ENCODE results near the gene CD9.
"Not testable (repeated sequence)": the region's sequence is repeated elsewhere in the genome, so short reads cannot be mapped to it uniquely, and the experiment has no call there.

The CD9 gene, protein sequence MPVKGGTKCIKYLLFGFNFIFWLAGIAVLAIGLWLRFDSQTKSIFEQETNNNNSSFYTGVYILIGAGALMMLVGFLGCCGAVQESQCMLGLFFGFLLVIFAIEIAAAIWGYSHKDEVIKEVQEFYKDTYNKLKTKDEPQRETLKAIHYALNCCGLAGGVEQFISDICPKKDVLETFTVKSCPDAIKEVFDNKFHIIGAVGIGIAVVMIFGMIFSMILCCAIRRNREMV

DNA sequence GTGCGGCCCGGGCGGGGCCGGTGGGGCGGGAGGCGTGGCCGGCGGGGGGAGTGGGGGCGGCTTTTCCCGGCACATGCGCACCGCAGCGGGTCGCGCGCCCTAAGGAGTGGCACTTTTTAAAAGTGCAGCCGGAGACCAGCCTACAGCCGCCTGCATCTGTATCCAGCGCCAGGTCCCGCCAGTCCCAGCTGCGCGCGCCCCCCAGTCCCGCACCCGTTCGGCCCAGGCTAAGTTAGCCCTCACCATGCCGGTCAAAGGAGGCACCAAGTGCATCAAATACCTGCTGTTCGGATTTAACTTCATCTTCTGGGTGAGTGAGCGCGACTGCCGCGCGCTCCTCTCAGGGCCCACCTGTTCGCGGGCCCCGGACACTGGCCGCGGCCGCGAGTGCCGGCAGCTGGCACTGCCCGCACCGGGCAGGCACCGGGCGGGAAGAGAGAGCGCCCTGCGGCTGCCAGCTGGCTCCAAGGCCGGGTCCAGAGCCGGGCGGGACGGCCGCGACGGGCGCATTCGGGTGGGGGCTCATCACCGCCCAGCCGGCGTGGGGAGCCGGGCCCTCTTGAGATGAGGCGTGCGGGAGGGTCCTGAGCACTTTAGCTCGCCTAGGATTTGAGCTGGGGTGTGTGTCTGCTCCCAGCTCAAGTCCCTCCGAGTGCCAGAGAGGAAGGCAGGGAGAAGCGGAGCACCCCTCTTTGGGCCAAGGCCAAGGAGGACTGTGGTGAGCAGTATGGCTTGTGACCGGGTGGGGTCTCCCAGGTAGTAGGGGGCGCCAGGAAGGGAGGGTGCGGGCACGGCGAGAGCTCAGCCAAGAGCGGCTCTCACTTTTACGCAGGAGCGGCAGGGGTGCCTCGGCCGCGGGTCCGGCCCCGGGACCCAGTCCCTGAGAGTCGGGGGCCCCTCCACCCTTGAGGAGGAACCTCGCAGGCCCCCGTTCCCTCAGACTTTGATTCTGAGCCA, at the start of gene CD9:
Gene CD9 (plus strand): TSS at position 145 of the 957 bp plus-strand sequence. CDS start 100 bp downstream, at position 245.
- DNase-seq: no peak

DNA sequence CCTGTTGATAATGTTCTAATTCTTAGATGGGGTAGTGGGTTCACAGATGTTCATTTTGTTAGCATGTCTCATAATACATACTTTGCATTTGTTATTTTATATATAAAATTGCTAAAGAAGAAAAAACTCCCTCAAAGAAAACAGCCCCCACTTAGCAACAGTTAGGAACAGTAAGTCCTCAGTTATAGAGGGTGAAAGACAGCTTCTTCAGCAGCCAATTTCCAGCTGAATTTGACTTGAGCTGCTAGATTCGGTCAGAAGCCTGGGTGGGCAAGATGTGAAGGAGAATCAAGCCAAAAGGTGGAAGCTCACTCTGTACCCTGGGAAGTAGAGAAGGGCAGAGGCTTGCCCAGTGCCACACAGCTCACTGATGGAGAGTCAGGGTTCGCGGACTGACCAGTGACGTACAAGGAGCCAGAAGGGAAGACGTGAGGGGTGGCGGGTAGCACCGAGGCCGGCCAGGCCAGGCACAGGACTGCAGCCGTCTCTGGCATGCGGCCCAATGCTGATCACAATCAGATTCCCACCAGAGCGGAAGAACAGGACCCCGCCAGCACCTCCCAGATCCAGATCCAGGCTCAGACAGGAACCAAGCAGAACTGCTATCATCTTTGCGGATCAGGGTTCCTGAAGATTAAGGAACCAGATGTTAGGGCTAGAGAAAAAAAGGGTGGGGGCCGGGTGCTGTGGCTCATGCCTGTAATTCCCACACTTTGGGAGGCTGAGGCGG, 45.3 kb upstream of the CD9 start:
- no peak for DNase-seq

DNA sequence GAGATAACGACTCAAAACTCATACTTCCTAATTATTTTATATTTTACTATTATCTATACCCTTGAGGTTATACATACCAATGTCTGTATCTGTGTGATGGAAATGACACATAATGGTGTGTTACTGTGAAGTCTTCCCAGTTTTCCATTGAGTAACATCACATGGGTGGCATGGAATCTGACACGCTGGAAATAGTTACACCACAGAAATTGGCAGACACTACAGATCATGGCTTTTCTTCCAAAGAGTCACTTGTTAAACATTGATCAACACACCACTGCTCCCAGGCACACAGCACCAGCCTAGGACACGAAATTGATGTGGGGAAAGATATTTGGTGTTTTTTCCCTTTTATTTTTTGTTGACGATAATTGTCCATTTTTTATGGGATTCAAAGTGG, 42.7 kb upstream of the CD9 start:
- no peak for DNase-seq

DNA sequence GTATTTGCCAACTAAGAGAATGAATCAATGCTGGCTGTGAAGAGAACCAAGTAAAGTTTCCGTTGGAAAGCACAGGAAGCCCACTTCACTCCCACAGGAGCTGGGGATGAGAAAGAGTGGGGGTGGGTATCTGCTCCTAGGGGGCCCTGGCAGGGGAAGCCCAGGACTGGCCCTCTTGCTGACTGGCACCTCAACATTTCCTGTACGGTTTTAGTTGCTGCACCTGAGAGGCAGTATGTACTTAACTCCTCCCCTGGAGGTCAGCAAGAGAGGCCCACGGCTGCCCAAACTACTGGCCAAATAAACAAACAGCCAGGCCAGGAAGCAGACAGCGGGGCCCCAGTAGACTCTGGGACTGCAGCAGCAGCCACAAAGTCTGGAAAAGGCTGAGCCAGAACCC, 41.9 kb upstream of the CD9 start:
- DNase-seq: no peak

DNA sequence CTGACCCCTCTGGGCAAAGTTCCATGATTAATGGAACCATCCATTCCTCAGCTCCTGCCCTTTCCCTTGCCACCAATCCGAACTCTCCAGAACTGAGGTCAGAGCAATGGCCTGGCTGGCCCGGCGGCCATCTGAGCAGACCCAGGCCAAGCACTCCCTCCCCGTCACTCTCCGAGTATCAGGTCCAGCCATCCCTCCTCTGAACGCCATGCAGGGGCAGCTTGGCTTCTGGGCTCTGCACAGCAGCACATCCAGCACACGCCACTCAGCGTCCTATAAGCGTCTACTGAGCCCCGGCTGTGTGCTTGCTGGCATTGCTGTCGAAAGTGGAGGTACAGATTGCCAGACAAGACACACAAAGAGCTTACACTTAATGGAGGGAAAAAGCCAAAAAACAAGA, 41.5 kb upstream of the CD9 start:
- DNase-seq: no peak

DNA sequence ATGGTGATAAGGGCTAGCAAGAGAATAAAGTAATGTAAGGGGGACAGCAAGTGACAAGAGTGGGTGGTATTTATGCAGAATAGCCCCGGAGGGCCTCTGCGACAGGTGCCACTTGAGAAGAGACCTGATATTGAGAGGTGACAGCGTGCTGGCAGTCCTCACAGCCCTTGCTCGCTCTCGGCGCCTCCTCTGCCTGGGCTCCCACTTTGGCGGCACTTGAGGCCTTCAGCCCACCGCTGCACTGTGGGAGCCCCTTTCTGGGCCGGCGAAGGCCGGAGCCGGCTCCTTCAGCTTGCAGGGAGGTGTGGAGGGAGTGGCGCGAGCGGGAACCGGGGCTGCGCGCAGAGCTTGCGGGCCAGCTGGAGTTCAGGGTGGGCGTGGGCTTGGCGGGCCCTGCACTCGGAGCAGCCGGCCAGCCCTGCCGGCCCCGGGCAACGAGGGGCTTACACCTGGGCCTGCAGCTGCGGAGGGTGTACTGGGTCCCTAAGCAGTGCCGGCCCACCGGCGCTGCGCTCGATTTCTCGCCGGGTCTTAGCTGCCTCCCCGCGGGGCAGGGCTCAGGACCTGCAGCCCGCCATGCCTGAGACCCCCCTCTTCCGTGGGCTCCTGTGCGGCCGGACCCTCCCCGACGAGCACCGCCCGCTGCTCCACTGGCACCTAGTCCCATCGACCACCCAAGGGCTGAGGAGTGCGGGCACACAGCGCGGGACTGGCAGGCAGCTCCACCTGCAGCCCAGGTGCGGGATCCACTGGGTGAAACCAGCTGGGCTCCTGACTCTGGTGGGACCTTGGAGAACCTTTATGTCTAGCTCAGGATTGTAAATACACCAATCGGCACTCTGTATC, 40.8 kb upstream of the CD9 start:
- DNase-seq: not testable (repeated sequence)

DNA sequence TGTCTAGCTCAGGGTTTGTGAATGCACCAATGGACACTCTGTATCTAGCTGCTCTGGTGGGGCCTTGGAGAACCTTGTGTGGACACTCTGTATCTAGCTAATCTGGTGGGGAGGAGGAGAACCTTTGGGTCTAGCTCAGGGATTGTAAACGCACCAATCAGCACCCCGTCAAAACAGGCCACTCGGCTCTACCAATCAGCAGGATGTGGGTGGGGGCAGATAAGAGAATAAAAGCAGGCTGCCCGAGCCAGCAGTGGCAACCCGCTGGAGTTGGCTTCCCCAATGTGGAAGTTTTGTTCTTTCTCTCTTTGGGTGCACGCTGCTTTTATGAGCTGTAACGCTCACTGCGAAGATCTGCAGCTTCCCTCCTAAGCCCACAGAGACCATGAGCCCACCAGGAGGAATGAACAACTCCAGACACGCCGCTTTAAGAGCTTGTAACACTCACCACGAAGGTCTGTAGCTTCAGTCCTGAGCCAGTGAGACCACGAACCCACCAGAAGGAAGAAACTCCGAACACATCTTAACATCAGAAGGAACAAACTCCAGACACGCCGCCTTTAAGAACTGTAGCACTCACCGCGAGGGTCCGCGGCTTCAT, 40.1 kb upstream of the CD9 start:
- DNase-seq: not testable (repeated sequence)

DNA sequence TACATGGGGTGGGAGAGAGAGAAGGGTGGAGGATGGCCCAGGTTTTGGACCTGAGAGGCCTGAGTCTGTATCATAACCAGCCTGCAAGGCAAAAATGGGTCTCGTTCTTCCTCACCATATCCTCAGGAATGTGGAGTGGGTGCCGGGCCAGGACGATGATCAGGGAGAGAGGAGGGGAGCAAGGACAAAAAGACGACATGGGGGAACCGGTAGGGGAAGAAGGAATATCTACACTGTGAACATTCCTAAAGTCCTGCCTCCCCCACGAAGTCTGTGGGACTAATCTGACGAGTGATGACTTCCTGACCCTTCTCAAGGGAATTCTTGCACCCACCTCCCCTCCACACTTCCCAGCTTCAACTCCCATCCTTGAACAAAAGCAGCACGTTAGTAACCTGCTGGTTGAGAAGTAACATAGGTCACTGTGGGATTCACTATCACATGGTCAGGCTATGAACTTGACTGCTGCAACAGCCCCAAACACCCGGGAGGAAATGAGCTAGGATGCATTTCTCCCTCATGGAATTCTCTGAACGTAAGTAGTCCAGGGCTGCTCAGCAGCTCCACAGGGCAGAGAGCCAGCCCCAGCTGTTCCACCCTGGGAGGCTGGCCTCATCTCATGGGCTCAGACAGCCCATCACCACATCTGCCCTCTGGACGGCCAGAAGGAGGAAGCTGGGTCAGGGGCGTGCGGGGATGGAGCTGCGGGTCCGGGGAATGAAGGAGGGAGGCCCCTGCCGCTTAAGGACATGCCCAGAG, 38.9 kb upstream of the CD9 start:
- DNase-seq: no peak

DNA sequence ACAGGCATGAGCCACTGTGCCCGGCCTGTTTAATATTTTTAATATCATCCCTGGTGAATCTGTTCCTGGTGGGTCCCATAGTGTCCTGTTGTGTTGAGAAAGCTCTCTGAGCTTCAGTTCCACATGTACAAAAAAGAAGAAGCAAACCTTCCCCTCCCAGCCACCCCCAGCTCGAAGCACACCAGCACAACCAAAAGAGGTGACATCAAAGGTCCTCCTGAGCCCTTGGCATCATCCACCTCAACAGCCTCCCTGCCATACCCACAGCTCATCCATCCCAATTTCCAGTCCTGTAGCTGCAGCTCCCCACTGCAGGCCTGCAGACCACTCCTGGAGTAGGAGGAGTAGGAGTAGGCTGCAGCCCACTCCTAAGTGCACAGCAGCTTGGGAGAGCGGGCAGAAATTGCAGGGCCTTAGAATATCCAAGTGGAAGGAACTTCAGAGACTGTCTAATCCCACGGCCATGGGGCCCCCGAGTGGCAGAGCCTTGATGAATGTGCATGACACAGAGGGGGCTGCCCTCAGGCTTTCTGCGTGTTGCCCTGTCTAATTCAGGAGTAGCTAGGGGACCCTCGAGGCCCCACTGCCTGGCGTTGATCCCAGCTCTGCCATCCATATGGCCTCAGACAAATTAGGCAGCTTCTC, 36.7 kb upstream of the CD9 start:
- DNase-seq: no peak

DNA sequence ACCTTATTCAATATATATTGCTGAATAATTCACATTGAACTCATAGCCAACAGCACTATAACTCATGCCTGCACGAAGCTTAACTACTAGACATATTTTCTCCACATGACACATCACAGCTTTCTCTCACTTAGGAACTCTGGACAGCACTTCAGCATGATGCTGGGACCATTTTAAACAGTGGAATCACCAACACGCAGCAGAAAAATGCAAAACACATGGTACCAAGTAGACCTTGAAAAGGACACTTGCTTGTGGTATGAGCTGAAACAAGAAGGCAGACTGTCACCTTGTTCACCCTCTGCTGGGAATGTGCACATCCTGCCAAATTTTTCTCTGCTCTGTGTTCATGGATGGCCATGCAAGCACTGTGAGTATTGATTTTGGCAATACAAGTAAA, 34.8 kb upstream of the CD9 start:
- DNase-seq: no peak

DNA sequence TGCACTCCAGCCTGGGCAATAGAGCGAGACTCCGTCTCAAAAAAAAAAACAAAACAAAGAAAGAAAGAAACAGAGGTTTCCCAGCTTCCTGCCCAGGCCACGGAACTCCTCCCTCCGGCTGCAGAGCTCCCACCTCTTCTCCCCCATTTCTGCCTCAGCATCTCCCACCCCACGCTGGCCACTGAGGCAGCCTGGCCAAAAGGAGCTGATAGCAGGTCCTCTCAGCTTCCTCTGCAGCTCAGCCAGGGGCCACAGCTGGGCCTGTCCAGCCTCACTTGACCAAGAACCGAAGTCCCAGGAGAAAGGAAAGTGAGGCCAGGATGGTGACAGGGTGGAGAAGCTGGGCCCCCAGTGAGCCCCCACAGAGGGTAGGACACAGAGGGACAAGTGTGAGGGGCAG, 33.4 kb upstream of the CD9 start:
- no peak for DNase-seq

DNA sequence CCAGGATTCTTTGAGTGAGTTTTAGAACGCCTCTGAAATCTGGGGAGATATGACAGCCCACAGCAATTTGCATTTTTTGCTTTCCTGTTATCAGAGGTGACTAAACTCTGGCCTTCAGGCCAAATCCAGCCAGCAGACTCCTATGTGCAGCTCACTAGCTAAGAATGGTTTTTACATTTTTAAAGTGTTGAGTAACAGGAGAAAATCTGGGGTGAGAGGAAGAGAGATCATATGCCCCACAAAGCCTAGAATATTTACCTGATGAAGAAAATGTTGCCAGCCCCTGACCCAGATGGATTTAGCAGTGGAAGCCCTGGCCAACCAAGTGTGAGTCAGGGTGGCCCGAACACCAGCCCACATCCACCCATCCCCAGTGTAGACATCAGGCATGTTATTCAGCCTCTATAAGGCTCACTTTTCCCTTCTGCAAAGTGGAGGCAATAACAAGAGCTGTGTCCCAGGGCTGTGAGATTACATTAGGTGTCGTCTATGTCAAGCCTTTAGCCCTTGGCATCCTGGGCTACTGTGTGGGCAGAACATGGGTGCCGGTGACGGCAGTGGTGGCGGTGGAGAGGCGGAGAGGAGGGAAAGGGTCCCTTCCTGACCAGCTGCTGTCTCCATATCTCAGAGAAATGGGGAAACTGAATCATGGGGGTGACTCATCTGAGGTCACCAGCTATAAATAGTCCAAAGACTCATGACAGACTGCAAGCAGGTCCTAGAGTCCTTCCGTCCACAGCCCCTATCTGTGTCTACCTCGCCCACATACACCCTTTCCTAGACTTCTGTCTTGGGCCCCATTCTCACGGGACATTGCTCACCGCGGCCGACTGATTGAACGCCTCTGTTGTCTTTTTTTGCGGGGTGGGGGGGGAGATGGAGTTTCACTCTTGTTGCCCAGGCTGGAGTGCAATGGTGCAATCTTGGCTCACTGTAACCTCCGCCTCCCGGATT, 32.6 kb upstream of the CD9 start:
- peak; percentile 67 for DNase-seq

DNA sequence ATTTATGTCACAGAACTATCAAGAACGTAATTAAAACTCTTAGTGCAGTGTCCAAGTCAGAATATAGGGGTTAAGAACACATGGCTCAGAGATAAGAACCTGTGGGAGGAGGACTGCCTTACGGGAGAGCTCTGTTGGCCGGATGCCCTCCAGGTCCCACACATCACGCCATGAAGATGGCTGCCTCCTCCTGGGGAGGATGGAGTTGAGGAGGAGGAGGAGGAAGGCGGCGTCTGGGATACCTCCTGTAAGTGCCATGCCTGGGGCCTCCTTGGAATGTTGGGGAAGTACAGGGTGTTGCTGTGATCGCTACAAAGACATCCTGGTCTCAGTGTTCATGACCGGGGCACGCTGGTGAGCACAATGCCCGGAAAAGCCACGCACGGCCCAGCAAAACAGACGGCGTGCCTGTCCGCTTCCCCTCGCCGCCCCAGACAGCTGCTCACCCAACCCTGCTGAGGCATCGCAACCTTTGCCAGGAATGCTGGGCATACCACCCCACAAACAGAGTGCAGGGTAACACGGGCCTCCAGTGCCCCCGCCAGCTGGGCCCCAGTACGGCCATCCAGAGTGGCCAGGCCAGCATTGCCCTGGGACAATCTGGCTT, 28.7 kb upstream of the CD9 start:
- DNase-seq: peak; percentile 39

DNA sequence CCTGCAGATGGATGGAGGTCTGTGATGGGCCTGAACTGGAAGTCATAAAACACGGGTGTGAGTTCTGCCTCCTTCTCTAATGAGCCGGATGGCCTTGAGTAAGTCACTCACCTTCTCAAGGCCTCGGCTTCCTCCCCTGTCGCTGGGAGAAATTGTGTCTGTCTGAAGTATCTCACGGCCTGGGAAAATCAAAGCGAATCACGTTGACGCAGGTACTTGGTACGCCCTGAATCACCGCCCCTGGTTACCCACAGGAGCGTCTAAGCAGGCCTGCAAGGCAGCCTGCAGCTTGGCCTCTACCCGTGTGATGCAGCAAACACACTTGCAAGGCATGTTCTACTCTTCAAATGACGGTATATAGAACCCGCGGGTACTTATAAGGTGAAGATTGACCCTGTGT, 28.1 kb upstream of the CD9 start:
- DNase-seq: no peak

DNA sequence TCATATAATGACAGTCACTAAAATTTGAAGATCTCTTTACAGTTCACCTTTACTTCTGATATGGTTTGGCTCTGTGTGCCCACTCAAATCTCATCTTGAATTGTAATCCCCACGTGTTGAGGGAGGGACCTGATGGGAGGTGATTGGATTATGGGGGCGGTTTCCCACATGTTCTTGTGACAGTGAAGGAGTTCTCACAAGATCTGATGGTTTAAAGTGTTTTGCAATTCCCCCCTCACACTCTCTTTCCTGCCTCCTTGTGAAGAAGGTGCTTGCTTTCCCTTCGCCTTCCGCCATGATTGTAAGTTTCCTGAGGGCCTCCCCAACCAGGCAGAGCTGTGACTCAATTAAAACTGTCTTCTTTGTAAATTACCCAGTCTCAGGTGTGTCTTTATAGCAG, 27.3 kb upstream of the CD9 start:
- no peak for DNase-seq

DNA sequence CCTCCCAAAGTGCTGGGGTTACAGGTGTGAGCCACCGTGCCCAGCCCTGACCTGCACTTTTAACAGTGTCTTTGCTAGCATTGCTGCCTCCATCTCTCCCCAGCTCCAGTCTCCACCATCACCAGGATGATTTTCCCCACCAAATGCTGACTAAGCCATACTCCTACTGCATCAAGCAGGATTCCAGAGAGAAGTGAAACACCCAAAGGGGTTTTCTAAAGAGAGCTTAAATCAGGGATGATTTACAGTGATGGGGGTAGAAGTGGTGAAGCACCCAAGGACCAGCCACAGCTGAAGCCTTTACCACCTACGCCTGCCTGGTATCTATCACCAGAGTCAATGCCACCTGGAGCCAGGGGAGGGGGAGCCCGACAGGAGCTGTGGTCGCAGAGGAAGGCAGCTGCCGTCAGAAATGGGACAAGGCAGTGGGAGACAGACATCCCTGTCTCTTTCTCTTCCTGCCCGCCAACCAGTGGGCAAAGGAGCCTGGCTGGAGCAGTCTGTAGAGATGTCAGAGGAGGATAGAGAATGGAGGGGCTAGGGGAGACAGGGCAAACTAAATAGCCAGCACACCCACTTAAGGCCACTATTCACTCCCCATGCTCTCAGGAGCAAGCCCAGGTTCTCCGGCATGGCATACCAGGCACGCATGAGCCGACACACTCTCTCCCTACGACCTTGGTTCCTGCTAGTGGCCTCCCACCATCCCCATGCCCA, 22.4 kb upstream of the CD9 start:
- DNase-seq: no peak

DNA sequence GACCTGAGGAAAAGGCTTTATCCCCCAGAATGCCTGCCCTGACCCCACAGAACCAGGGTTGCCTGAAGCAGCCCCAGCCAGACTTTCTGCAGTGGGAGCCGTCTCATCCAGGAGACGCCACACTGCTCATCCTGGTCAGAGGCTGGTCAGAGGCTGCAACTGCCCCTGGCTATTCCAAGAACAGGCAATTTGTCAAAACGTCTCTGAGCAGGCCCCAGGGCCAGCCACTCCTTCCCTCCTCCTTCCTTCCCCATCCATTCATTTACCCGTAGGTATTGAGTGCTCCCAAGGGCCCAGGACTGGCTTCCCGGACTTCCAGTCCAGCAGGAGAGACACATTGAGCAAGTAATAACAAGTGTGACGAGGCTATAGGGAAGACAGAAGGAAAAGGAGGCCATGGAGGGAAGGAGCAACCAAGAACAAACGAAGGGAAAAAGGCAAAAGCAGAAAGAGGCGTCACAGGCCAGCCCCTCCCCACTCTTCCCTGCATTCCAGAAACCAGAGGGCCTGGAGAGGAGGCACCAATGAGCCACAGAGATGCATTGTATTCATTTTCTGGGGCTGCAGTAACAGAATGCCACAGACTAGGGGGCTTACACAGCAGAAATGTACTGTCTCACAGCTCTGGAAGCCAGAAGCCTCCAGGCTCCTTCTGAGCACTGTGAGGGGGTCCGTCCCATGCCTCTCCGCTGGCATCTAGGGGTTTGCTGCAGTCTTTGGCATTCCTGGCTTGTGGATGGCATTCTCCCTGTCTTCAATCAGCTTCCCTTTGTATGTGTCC, 21.0 kb upstream of the CD9 start:
- no peak for DNase-seq

Data from kidney glomerular epithelial cell (primary cell).